H1 (cell line): ENCODE measurements around the gene MYH16. TPM values are rescaled to one million over a fixed set of nuclear protein-coding genes. Genes with fewer than 3 reads are reported as not detected.

ENCODE experiments used
- ASH2L ChIP-seq: fragments of 200-600, 300-600 bp; sonication (generic); IDR thresholded peaks from one replicate; pipeline ENCODE4 v1.7.1; 2017; ENCODE audit warnings: low read length
- POLR2AphosphoS5 ChIP-seq: IDR thresholded peaks from 2 replicates; pipeline ENCODE4 v1.6.1; 2011; ENCODE audit warnings: low read depth, low read length
- RNF2 ChIP-seq: fragments of 200-900, 300-1000 bp; sonication (generic); IDR thresholded peaks from 2 replicates; pipeline ENCODE4 v1.7.1; 2016; ENCODE audit warnings: borderline replicate concordance, low read depth, mild to moderate bottlenecking, antibody characterized with exemption, low read length; ENCODE audit not compliant: poor library complexity, severe bottlenecking; ENCODE audit errors: missing control alignments
- SP1 ChIP-seq: IDR thresholded peaks from 2 replicates; pipeline ENCODE4 v1.6.1; 2011; ENCODE audit warnings: low read depth, low read length
- TAF1 ChIP-seq: IDR thresholded peaks from 2 replicates; pipeline ENCODE4 v1.6.1; 2011; ENCODE audit warnings: mild to moderate bottlenecking, low read depth, low read length
- TCF12 ChIP-seq: IDR thresholded peaks from 2 replicates; pipeline ENCODE4 v1.6.1; 2011; ENCODE audit warnings: low read depth, mild to moderate bottlenecking, low read length
- YY1 ChIP-seq: IDR thresholded peaks from 2 replicates; pipeline ENCODE4 v1.6.1; 2011; ENCODE audit warnings: low read depth, mild to moderate bottlenecking, low read length
- polyA plus RNA-seq, 7 experiments: library from polyadenylated mRNA; depleted of rRNA in 3 of 7; stranded (reverse) in 5 of 7; unstranded in 2 of 7; fragments of >200 nt in 5 of 7; fragments of 200-250 nt in 2 of 7; gene quantifications; 1 replicate in 5 of 7; 2 replicates in 1 of 7; 4 replicates in 1 of 7; pipeline versions ENCODE4 v1.2.1 to v1.2.3, GENCODE V29; 2011 to 2013; ENCODE audit warnings: missing spikeins in 2 of 7, mixed read lengths in 2 of 7
- total RNA-seq: library from RNA; stranded (reverse); fragmentation: NEBNext Ultra II Directional; extraction: Animal tissue kit (Norgen Biotek cat#: 25700); gene quantifications from 2 replicates; pipeline ENCODE4 v1.2.1, GENCODE V29; 2021
- TF ChIP-seq, protein P1 (sequence below): fragments of 300-600 bp; sonication (generic); IDR thresholded peaks from 2 replicates; pipeline ENCODE4 v1.7.1; 2012; ENCODE audit warnings: low read length, moderate library complexity, mild to moderate bottlenecking, inconsistent platforms; ENCODE audit not compliant: insufficient replicate concordance

MYH16 gene
- total and polyA plus RNA-seq, 2 of the 8 experiments (the other 6 are each of a cell fraction or from before 2014, with no cell fraction given) = not detected

DNA sequence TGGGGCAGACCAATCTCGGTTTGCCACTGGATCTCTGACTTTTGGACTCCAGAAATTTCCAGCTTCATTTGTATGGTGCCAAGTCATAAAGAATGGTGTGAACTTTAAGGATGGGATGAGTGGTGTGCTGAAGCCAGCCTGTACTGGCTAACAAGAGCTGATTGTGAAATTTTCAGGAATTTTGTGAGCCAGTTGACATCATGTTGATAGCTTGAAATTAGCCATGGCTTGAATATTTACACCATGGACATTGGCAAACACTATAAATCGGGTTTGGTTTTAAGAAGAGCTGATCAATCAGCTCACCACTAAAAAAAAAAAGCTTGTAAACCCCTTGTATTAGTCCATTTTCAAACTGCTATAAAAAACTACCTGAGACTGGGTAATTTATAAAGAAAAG is 14.1 kb upstream of the MYH16 start (continued):
- TF ChIP-seq, protein P1, sequence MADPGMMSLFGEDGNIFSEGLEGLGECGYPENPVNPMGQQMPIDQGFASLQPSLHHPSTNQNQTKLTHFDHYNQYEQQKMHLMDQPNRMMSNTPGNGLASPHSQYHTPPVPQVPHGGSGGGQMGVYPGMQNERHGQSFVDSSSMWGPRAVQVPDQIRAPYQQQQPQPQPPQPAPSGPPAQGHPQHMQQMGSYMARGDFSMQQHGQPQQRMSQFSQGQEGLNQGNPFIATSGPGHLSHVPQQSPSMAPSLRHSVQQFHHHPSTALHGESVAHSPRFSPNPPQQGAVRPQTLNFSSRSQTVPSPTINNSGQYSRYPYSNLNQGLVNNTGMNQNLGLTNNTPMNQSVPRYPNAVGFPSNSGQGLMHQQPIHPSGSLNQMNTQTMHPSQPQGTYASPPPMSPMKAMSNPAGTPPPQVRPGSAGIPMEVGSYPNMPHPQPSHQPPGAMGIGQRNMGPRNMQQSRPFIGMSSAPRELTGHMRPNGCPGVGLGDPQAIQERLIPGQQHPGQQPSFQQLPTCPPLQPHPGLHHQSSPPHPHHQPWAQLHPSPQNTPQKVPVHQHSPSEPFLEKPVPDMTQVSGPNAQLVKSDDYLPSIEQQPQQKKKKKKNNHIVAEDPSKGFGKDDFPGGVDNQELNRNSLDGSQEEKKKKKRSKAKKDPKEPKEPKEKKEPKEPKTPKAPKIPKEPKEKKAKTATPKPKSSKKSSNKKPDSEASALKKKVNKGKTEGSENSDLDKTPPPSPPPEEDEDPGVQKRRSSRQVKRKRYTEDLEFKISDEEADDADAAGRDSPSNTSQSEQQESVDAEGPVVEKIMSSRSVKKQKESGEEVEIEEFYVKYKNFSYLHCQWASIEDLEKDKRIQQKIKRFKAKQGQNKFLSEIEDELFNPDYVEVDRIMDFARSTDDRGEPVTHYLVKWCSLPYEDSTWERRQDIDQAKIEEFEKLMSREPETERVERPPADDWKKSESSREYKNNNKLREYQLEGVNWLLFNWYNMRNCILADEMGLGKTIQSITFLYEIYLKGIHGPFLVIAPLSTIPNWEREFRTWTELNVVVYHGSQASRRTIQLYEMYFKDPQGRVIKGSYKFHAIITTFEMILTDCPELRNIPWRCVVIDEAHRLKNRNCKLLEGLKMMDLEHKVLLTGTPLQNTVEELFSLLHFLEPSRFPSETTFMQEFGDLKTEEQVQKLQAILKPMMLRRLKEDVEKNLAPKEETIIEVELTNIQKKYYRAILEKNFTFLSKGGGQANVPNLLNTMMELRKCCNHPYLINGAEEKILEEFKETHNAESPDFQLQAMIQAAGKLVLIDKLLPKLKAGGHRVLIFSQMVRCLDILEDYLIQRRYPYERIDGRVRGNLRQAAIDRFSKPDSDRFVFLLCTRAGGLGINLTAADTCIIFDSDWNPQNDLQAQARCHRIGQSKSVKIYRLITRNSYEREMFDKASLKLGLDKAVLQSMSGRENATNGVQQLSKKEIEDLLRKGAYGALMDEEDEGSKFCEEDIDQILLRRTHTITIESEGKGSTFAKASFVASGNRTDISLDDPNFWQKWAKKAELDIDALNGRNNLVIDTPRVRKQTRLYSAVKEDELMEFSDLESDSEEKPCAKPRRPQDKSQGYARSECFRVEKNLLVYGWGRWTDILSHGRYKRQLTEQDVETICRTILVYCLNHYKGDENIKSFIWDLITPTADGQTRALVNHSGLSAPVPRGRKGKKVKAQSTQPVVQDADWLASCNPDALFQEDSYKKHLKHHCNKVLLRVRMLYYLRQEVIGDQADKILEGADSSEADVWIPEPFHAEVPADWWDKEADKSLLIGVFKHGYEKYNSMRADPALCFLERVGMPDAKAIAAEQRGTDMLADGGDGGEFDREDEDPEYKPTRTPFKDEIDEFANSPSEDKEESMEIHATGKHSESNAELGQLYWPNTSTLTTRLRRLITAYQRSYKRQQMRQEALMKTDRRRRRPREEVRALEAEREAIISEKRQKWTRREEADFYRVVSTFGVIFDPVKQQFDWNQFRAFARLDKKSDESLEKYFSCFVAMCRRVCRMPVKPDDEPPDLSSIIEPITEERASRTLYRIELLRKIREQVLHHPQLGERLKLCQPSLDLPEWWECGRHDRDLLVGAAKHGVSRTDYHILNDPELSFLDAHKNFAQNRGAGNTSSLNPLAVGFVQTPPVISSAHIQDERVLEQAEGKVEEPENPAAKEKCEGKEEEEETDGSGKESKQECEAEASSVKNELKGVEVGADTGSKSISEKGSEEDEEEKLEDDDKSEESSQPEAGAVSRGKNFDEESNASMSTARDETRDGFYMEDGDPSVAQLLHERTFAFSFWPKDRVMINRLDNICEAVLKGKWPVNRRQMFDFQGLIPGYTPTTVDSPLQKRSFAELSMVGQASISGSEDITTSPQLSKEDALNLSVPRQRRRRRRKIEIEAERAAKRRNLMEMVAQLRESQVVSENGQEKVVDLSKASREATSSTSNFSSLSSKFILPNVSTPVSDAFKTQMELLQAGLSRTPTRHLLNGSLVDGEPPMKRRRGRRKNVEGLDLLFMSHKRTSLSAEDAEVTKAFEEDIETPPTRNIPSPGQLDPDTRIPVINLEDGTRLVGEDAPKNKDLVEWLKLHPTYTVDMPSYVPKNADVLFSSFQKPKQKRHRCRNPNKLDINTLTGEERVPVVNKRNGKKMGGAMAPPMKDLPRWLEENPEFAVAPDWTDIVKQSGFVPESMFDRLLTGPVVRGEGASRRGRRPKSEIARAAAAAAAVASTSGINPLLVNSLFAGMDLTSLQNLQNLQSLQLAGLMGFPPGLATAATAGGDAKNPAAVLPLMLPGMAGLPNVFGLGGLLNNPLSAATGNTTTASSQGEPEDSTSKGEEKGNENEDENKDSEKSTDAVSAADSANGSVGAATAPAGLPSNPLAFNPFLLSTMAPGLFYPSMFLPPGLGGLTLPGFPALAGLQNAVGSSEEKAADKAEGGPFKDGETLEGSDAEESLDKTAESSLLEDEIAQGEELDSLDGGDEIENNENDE = no peak
- TF ChIP-seq SP1 = no peak
- no peak for TF ChIP-seq RNF2
- TF ChIP-seq POLR2AphosphoS5 = no peak
- TF ChIP-seq TAF1 = no peak
- no peak for TF ChIP-seq TCF12
- no peak for TF ChIP-seq ASH2L
- TF ChIP-seq YY1 = no peak
